GM21515 (cell line): ENCODE results near the gene GPER1.
"Not testable (repeated sequence)": the region's sequence is repeated elsewhere in the genome, so short reads cannot be mapped to it uniquely, and the experiment has no call there.

Source experiments
- ATAC-seq: cut with Tn5 transposase; IDR thresholded peaks from one replicate; pipeline ENCODE4 v1.9.1; 2021; ENCODE audit not compliant: unreplicated experiment

Gene GPER1

DNA sequence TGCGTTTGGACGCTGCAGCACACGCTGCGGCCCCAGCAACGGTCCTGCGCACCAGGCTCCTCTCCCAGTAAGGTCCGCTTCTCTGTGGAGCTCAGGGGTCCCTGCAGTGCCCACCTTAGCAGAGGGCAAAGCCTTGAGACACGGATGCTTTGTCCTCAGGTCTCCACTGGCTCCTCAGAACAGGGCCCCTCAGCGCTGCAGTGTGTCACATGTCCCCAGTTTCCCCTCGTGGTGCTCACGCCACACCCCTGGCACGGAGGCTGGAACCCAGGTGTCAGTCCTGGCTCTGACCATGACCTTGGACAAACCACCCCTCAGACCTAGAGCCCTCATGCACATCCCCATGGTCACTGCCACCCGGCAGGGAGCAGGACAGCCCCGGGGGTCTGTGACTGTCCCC lies 19.9 kb upstream of the GPER1 start:
- no peak for ATAC-seq

DNA sequence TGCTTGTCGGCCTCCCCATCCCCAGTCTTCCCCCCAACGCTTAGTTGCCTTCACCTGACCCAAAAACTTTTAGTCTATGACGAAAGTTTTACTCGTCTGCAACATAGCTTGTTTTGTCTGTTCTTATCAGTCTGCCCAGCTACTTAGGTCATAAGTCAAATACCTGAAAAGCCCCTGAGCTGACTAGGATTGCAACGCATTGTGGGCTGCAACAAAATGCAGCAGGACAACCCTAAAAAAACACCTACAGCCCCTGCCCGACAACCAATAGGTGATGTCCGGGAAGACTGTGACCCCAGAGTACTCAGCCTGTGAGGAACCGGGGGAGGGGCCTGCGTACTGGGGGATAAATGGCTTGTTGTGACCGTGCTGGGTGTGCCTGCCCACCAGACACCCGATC lies 19.3 kb upstream of the GPER1 start:
- ATAC-seq = no peak

DNA sequence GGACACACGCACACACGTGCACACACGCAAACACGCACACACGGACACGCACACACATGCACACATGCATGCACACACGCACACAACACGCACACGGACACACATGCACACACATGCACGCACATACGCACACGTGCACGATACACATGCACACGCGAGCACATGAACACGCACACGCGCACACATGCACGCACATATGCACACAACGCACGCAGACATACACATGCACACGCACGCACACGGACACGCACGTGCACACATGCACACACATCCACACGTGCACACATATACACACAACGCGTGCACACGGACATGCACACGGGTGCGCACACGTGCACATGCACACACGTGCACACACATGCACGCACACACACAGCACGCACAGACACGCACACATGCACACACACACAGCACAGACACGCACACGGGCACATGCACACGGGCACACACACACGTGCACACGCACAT lies 17.3 kb upstream of the GPER1 start:
- ATAC-seq = no peak

DNA sequence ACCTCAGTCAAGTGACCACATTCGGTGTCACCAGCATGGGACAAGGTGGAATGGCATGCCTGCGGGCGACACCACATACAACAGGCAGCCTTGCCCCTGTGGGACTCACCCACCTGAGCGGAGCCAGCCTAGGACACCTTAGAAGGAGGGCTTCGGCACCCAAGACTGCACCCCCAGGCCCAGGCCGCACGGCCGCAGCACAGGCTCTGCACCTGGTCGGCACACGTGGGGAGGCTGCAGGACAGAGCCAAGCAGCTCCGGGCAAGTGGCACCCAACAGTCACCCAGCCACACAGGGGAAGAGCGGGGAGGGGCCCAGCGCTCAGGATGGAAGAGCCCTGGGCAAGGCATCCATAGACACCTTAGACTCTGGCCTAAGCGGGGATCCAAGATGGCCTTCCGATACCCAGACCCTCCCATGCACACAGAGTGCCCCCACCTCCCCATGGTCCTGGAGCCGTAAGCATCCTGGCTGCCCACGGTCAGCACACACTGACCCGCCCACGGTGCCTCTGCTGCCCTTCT lies 16.1 kb upstream of the GPER1 start:
- no peak for ATAC-seq

DNA sequence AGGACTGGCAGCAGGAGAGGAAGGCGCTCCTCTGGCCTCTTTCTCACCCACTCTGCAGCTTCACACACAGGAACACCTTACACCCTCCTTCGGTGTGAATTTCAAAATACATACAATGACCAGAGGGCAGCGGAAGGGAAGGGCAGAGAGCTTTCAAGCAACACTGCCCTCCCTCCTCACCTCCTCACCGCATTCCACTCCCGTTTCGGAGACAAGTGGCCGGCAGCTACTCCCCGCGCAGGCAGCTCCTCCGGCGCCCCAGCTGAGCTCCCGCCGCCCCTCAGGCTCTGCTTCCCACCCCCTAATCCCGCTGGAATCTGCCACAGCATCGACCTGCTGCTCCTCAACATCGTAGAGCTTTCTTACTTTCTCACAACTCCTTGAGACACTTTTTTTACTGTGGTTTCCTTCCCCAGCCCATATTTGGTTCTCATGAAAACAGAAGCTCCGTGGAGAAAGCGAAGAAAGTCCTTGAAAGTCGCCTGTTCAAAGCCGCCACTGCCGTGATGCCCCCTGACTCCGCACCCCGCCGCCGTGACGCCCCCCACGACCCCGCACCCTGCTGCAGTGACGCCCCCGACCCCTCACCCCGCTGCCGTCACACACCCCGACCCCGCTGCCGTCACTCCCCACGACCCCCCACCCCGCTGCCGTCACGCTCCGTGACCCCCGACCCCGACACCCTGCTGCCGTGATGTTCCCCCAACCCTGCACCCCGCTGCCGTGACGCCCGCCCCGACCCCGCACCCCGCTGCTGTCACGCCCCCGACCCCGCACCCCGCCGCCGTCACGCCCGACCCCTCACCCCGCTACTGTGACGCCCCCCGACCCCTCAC lies 14.6 kb upstream of the GPER1 start:
- no peak for ATAC-seq

DNA sequence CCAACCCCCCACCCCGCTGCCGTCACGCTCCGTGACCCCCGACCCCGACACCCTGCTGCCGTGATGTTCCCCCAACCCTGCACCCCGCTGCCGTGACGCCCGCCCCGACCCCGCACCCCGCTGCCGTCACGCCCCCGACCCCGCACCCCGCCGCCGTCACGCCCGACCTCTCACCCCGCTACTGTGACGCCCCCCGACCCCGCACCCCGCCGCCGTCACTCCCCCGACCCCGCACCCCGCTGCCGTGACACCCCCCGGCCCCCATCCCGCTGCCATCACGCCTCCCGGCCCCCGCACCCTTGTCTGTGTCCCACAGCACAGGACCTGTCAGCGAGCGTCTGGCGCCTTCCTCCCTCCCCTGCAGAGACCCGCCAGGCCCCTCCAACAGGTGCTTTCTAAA lies 13.9 kb upstream of the GPER1 start:
- not testable (repeated sequence) for ATAC-seq

DNA sequence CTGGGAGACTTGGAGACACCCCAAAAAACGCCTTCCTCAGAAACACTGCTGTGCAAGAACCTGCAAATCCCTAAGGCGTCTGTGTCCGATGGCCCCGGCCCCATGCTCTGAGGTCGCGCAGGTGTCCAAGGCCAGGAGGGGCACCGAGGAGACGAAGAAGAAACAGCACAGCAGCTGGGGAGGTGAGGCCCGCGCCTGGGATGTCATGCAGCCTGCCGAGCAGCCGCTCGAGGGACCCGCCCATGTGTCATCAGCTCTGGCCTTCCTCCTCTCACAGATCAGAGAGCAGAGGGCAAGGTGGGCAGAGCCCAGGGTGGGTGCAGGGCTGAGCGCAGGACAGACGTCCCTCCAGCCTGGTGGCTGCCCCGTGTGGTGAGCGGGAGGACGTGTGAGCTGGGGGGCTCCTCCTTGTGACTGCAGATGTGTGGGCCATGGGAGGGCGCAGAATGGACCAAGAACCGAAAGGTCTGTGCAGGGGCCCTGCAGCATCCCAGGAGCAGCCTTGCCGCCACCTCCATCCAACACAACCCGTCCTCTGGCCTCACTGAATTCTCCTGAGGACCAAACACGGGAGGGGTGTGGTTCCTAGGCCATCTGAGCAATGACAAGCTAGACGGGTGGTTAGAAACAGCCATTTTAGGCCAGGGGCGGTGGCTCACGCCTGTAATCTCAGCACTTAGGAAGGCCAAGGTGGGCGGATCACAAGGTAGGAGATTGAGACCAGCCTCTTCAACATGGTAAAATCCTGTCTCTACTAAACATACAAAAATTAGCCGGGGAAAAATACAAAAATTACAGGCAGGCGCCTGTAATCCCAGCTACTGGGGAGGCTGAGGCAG lies 13.1 kb upstream of the GPER1 start:
- no peak for ATAC-seq

DNA sequence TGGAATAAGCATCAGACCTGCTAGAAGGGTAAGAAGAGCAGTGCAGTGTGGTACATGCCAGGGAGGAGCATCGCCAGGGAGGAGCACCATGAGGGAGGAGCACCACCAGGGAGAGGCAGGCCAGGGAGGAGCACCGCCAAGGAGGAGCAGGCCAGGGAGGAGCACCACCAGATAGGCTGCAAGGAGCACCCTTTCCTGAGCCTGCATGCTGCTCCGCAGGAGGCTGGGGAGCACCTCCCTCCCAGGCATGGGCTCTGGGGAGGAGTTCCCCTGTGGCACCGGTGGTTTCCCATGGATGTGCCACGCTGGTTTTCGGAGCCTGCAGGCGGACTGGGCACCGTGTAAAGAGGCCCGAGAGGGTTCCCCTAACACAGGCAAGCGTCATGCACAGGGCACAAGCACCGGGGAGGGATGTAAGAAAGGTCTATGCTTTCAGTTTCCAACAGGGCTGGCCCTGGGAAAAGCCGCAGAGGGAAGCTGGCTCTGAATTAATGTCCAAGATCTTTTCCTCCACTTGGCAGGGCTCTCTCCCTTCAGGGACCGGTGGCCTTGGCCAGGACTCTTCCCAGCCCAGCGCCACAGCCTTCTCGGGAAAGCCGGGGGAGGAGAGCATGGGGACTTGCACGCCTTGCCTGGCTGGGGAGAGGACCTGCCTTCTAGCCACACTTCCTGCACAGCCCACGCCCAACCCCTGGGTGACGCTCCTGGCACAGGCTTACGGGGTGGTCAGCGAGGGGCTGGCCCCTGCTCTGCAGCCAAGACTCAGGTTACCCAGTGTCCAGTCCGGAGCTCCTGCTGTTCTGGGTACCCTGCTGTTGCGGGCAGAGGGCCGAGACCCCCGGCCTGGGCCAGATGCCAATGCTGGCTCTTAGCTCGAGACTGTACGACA lies 11.5 kb upstream of the GPER1 start:
- ATAC-seq = no peak

DNA sequence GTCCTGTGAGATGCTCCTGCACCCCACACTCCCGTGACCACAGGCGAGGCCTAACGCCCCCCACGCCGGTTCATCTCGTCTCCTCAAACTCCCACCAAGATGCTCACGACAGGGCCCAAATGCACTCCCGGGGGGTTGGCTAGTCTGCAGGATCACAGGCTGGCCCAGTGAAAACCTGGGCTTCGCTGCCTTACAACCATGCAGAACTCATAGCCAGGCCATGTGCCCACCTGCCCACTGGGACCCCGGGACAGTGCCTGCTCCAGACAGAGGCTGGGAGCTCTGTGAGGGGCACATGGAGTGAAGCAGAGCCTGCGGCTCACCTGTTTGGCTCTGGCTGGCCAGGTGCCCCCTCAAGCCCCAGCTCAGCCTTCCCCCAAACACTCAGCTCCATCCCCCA lies 9.4 kb upstream of the GPER1 start:
- ATAC-seq = no peak

DNA sequence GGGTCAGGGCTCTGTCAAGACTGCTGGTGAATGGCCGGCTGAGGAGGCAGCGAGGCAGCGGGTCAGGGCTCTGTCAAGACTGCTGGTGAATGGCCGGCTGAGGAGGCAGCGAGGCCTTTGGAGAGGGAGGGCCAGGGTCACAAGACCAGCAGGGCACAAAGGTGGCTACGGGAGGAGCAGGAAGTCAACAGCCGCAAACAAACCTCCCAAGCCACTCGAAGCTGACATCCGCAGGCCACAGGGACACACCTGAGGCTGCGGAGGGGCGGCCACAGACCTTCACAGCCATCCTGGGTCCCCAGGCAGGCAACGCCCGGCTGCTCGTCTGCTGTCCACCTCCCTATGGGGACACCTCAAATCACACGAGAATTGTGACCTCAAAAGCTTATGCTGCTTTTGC lies 8.9 kb upstream of the GPER1 start:
- no peak for ATAC-seq

DNA sequence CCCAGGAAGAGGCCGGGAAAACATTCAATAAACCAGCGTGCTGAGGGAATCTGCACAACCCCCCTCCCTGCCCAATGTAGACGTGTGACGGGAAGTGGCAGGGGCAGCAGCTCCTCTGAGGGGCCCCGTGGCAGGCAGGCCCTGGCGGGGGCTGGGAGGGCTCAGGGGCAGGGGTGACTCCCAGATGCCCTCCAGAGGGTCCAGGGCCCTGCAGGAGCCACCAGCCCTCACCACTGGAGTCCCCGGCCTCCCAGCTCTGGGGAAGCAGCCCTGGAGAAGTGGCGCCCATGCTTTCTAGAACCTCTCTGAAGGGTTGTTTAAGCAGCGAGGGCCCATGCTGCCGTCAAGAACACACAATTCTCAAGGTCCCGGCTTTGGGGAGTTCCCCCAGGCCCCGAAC lies 8.4 kb upstream of the GPER1 start:
- no peak for ATAC-seq

DNA sequence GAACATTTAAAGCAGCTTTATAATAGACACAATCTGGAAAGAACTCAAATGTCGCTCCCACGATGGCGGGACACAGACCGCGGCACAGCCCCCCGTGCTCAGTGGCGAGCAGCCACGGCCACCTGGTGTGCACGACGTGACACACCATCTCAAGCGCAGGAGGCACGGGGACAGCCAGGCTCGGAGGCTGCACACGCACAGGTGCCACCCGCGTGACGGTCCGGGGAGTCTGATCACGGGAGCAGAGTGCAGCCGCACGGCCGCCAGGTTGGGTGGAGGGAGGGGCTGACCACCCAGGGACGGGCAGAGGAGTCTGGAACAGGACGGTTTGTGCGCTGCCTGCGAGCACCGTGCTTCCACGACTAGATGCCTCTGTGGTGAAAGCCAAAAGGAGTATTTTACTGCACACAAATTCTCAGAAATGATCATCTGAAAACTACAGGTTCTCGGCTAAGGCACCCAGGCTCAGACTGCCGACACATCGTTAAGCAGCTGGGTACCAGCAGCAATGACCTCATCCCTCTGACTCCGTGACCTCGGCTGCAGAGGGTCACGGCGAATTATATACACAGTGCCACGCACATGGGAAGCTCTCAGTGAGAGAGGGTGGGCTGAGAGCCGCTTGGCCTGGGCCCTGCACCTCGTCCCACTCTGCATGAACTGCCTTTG lies 7.5 kb upstream of the GPER1 start:
- no peak for ATAC-seq

DNA sequence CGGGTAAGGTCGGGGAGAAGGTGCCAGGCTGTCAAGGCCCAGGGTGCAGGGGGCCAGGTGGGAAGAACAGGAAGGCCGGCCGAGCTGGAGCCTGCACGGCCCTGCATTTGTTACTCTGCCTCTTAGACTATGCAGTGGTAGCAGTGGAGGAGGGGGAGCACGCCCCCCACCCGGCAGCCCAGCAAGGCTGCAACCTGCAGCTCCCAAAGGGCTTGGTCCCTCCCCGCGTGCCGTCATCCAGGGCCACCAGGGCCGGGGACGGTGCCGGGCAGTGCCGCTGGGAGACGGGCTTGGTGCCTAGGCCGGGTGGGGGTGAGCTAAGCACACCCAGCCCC lies 7.0 kb upstream of the GPER1 start:
- no peak for ATAC-seq

DNA sequence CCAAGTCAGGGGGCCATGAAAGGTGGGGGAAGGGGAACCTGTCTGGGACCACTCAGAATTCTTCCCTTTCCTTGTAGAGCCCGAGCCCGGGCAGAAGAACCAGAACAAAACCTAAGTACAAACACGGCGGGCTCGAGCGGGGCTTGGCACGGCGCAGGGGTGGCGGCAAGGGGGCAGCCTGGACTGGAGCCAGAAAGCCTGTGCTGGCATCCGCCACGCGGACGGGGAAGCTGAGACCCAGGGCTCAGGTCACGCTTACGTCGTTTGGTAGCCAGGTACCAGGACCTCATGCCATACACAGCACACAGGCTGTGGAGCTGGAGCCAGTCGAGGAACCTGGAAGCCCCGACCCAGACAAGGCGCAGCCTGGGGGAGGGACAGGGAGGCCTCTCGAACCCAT lies 6.6 kb upstream of the GPER1 start:
- no peak for ATAC-seq

DNA sequence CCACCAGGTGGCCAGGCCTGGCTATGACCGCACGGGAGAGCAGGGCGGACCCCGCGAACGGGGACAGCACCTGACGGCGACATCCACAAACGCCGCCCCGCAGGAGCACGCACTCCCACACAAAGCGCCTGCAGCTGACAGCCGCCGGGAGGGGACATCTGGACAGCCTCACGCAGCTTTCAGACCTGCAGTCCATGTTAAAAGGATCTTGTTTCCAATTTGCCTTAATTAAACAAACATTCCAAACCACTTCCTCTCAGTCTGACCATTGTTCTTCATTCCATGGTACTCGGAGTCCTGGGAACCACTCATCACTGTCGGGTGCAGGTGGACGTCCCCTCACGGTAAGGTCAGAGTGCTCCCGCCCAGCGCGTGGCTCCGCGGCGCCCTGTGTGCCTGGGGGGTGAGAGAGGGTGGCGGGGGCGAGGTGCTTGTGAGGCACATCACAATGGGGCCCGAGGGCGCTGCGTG lies 5.9 kb upstream of the GPER1 start:
- no peak for ATAC-seq

DNA sequence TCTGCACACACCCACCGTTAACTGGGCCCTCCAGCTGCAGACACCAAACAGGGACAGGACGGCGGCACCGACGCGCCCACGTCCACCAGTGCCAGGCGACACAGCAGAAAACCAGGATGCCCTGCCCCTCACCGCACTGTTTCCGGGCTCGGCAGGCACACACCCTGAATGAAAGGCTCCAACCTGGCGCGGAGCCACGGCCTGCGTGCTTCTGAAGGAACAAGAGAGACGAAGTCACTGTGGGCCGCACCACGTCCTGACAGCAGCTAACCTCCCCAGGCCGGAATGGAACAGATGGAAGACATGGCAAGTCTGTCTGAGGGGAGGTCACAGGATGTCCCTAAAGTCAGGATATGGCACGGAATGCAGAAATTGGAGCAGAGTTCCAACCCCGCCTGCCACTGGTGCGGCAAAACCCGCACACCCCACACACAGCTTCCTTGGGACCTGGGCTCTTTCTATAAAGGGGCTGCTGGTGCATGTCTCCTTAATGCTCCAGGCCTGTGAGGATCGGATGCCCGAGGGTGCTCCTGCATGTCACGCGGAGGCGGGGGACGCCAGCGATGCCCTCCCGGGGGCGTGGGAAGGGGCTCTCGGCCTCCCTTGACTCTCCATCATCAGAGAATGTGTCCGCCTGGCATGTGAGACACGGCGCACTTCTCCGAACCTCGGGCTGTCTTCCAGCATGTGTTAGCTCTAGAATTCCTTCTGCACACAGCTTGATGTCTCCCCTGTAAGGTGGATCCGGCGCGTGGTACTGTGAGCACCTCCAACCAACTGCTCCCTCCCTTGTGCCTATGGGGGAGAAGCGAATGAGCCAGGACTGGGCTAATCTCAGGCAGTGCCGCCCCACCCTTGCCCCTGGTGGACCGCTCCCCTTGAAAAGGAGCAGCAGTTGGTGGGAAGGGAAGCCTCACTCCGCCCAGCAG lies 3.9 kb upstream of the GPER1 start:
- ATAC-seq = no peak

DNA sequence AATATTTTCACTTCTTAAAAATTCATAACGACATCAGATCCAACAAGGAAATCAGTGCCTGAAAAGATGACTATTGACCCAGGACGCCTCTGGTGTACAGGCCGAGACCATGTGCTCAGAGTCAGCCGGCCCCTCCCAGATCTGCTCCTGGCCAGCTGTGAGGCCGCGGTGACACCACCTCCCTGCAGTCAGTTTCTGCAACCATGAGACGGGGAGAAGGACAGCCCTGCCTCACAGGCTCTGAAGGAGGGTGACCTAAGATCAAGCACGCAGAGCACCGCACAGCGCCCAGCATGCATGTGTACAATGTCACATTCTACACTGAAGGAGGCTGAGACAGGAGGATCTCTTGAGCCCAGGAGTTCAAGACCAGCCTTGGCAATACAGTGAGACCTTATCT lies 2.6 kb upstream of the GPER1 start:
- ATAC-seq = no peak

DNA sequence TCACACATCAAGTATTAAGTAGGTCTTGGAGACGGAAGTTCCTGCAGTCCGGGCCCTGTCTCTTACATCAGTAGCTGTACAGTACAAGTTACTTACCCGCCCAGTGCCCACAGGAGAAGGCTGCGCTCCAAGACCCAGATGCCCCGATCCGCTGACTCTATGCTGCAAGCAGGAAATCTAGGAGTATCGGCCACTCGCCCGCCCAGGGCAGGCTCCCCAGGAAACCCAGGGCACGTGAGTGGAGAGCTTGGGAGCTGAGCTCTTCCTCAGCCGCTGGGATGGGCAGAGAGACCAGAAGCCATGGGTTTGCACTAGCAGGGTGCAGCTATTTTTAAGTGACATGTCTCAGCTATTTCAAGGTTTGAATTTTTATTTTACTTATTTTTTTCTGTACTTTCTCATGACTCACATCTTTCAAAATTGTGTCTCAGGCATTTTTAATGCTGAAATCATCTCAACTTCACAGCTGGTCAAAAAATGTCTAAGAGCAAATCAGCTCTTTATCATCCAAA lies 1.9 kb upstream of the GPER1 start:
- no peak for ATAC-seq
